Fibroblast of the aortic adventitia (primary cell): ENCODE measurements around the gene CREB3L2. TPM values are rescaled to one million over a fixed set of nuclear protein-coding genes. Genes with fewer than 3 reads are reported as not detected.
"Not testable (repeated sequence)": the region's sequence is repeated elsewhere in the genome, so short reads cannot be mapped to it uniquely, and the experiment has no call there.

Experiments
- DNase-seq: peaks from one replicate; pipeline ENCODE4 v3.0.0-alpha.2; 2010; ENCODE audit warnings: low read depth
- H3K4me3 ChIP-seq: 2 replicates; pipeline ENCODE4 v1.5.1; 2011; ENCODE audit warnings: low read depth, mild to moderate bottlenecking, control low read depth, low read length, moderate library complexity
- total RNA-seq: library from RNA; depleted of rRNA; stranded (reverse); fragments of >200 nt; gene quantifications from 2 replicates; pipeline ENCODE4 v1.2.3, GENCODE V29; 2012; ENCODE audit warnings: low replicate concordance
- TF ChIP-seq, protein P1 (sequence below): IDR thresholded peaks from 2 replicates; pipeline ENCODE4 v1.5.1; 2011; ENCODE audit warnings: mild to moderate bottlenecking, low read length, control low read depth, inconsistent platforms; ENCODE audit not compliant: insufficient read depth

Gene CREB3L2
- total RNA-seq, 1 donor: 36.8 TPM

DNA sequence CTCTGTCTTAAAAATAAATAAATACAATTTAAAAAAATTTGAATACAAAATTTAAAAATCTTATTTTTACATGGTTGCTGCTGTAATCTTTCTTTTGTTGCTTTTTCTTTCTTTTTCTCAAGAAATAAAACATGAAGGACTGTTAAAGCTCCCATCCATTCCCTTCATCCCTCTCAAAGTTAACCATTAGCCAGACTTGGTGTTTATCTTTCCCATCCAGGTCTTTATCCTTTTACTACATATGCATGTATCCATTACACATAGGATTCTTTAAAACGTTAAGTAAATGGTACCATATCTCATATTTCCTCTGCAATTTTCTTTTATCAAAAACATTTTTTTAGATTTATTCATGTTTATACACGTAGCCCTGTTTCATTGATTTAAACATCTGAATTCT is 70.1 kb downstream of the CREB3L2 start:
- TF ChIP-seq, protein P1, sequence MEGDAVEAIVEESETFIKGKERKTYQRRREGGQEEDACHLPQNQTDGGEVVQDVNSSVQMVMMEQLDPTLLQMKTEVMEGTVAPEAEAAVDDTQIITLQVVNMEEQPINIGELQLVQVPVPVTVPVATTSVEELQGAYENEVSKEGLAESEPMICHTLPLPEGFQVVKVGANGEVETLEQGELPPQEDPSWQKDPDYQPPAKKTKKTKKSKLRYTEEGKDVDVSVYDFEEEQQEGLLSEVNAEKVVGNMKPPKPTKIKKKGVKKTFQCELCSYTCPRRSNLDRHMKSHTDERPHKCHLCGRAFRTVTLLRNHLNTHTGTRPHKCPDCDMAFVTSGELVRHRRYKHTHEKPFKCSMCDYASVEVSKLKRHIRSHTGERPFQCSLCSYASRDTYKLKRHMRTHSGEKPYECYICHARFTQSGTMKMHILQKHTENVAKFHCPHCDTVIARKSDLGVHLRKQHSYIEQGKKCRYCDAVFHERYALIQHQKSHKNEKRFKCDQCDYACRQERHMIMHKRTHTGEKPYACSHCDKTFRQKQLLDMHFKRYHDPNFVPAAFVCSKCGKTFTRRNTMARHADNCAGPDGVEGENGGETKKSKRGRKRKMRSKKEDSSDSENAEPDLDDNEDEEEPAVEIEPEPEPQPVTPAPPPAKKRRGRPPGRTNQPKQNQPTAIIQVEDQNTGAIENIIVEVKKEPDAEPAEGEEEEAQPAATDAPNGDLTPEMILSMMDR: no peak
- H3K4me3 ChIP-seq: no peak overlapping the region
- no peak for DNase-seq

DNA sequence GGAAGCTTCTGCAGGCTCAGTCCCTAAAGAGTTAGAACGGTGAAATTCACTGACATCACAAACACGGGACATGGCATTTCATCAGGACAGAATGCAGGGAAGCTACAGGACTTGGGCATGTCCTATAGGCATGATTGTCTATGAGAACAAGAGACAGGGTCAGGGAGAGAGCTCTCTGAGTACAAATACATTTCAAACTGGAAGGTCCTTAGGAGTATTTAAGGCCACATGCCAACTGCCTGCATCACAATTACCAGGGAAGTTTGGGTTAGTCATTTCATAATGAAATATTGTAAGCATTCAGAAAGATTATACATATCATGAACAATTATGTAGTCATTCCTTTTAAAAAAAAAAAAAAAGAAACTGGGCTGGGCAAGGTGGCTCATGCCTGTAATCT is 71.3 kb downstream of the CREB3L2 start:
- DNase-seq: peak; percentile 93
- no peak overlapping the region for H3K4me3 ChIP-seq
- TF ChIP-seq, protein P1: no peak

DNA sequence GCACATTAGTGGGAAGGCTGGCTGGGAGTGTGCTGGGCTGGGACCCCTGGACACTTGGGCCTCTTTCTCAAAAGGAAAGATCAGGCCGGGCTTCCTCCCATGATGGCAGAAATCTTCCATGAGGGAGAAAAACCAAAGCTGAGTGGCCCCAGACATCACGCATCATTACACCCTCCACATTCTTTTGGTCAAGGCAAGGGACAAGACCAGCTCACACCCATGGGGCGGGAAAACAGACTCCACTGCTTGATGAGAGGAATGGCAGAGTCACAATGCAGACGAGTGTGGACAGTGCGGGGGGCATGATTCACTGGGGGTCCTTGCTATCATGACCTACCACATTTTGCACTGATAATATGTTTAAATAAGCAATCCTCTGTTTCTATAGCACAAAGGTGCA is 73.3 kb downstream of the CREB3L2 start:
- TF ChIP-seq, protein P1: no peak
- no peak for DNase-seq
- H3K4me3 ChIP-seq: no peak overlapping the region

GRCh38 chr7:137927386-137927785 is 74.5 kb downstream of the CREB3L2 start:
- DNase-seq: no peak
- TF ChIP-seq, protein P1: no peak
- no peak overlapping the region for H3K4me3 ChIP-seq

GRCh38 chr7:137926206-137926605 is 75.7 kb downstream of the CREB3L2 start:
- not testable (repeated sequence) for H3K4me3 ChIP-seq, DNase-seq

DNA sequence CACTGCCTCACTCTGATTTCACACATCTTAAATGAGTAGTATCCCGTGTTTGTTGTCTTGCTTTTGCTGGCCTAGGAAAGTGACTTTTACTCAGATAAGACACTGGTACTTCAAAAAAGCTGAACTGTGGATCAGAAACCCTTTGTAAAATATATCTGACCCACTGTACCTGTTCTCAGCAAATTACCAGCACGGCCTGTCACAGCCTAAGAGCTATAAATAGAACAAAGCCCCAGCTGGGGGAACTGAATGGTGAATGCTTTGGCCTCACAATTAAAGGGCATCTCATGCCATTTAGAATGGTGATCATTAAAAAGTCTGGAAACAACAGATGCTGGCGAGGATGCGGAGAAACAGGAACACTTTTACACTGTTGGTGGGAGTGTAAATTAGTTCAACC is 76.1 kb downstream of the CREB3L2 start:
- DNase-seq: no peak
- TF ChIP-seq, protein P1: no peak
- no peak overlapping the region for H3K4me3 ChIP-seq

DNA sequence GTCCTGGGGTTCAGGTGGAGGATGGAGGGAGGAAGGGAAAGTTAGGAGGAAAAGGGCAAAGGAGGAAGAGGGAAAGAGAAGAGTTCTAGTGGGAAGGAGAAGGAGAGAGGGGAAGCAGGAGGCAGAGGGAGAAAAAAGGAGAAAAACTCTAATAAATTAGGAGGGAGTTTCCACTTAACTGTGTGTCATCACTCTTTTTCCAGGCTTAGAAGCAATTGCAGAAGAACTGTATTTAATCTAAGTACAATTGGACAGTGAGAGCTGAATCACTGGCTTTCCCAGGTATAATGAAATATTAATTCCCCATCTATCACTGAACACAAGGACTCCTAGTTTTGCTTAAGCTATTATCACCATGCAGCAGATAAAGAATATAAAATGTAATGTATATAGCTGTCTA is 76.8 kb downstream of the CREB3L2 start:
- no peak overlapping the region for H3K4me3 ChIP-seq
- DNase-seq: no peak

More for the DNA sequence above, 76.8 kb downstream of the CREB3L2 start:
- TF ChIP-seq, protein P1: no peak
